ENCODE data around the gene ZFR2.

The ZFR2 gene

GRCh38 chr19:3770136-3770999, 98.5 kb downstream of the ZFR2 start:
- no peak overlapping the region for H3K4me3 ChIP-seq
- TF ChIP-seq CTCF (IDR thresholded peaks at IDR 0.05), result no peak
- DNase-seq, result no peak
- H3K4me1 ChIP-seq, result no peaks in the 10 kb centered on the region
- H3K9me3 ChIP-seq, result no peaks in the 10 kb centered on the region
- peaks cover 19 to 49% (median 28%) of the 10 kb centered on the region in 3 donors for H3K36me3 ChIP-seq
- H3K27me3 ChIP-seq, result peaks cover 0 to 12% of the 10 kb centered on the region in 2 donors
- H3K27ac ChIP-seq, result no peak overlapping the region
- intact Hi-C loops (cut with DNase I; ENCODE audit: low total_unique reads), result no loop called here

- Histone ChIP-seq H3K27me3 (peaks cover 0 to 12% of the 10 kb centered on the region in 2 donors), H3K9me3 (no peaks in the 10 kb centered on the region), H3K36me3 (peaks cover 19 to 55% (median 32%) of the 10 kb centered on the region in 3 donors), H3K4me3 (no peak overlapping the region), H3K4me1 (no peaks in the 10 kb centered on the region), H3K27ac (no peak overlapping the region)
- intact Hi-C loops (cut with DNase I; ENCODE audit: low total_unique reads), result loop anchor here (10.0 kb wide), 1 partner anchor 195 kb away; no protein-coding TSS in a partner anchor
- DNase-seq, result no peak
- no peak for TF ChIP-seq CTCF (IDR thresholded peaks at IDR 0.05)
These were observed 99.3 kb downstream of the ZFR2 start for GRCh38 chr19:3769494-3769893.

GRCh38 chr19:3768748-3769099, 100.1 kb downstream of the ZFR2 start:
- TF ChIP-seq CTCF (IDR thresholded peaks at IDR 0.05), result no peak
- intact Hi-C loops (cut with DNase I; ENCODE audit: low total_unique reads), result loop anchor here (10.0 kb wide), 1 partner anchor 196 kb away; no protein-coding TSS in a partner anchor
- no peaks in the 10 kb centered on the region for H3K9me3 ChIP-seq
- H3K27ac ChIP-seq, result no peak overlapping the region
- DNase-seq, result no peak
- no peak overlapping the region for H3K4me3 ChIP-seq
- peaks cover 0 to 12% of the 10 kb centered on the region in 2 donors for H3K27me3 ChIP-seq
- H3K36me3 ChIP-seq, result peaks cover 19 to 55% (median 32%) of the 10 kb centered on the region in 3 donors
- peaks cover 0 to 5% (median 0%) of the 10 kb centered on the region in 4 donors for H3K4me1 ChIP-seq

GRCh38 chr19:3768015-3768747, 100.7 kb downstream of the ZFR2 start:
- DNase-seq, result no peak
- H3K36me3 ChIP-seq, result peaks cover 19 to 55% (median 32%) of the 10 kb centered on the region in 3 donors
- no peak overlapping the region for H3K27ac ChIP-seq
- H3K4me3 ChIP-seq, result no peak overlapping the region
- peaks cover 0 to 12% of the 10 kb centered on the region in 2 donors for H3K27me3 ChIP-seq
- H3K4me1 ChIP-seq, result peaks cover 0 to 11% (median 4%) of the 10 kb centered on the region in 4 donors
- H3K9me3 ChIP-seq, result no peaks in the 10 kb centered on the region
- intact Hi-C loops (cut with DNase I; ENCODE audit: low total_unique reads), result loop anchor here (10.0 kb wide), 1 partner anchor 197 kb away; no protein-coding TSS in a partner anchor
- no peak for TF ChIP-seq CTCF (IDR thresholded peaks at IDR 0.05)

GRCh38 chr19:3767050-3767449, 101.8 kb downstream of the ZFR2 start:
- Histone ChIP-seq H3K4me3 (no peak overlapping the region), H3K36me3 (peaks cover 19 to 55% (median 32%) of the 10 kb centered on the region in 3 donors), H3K27ac (no peak overlapping the region), H3K9me3 (no peaks in the 10 kb centered on the region), H3K27me3 (peaks cover 0 to 10% of the 10 kb centered on the region in 2 donors), H3K4me1 (peaks cover 0 to 13% (median 7%) of the 10 kb centered on the region in 4 donors)
- TF ChIP-seq CTCF (IDR thresholded peaks at IDR 0.05), result no peak
- no peak for DNase-seq
- intact Hi-C loops (cut with DNase I; ENCODE audit: low total_unique reads), result loop anchor here (10.0 kb wide), 1 partner anchor 198 kb away; no protein-coding TSS in a partner anchor

Measured in tibial artery (tissue), 4 donors.